Thoracic aorta (tissue), 2 donors: ENCODE results near the gene ZNF385D. TPM values are rescaled to one million over a fixed set of nuclear protein-coding genes. Genes with fewer than 3 reads are reported as not detected.
A peak's percentile ranks its signal among the peaks of the same experiment; 100 is the strongest.

ENCODE experiments used
- ATAC-seq: fragments of 150-250 bp; one replicate; pipeline ENCODE4 v1.8.0; 2017; ENCODE audit warnings: low read depth; ENCODE audit not compliant: insufficient number of reproducible peaks, low FRiP score
- DNase-seq: peaks from one replicate; pipeline ENCODE4 v3.0.0-alpha.2; 2020; ENCODE audit warnings: low spot score
- H3K27ac ChIP-seq, 2 donors: fragments of 200-600 bp; sonication (generic); 1 replicate in 1 of 2; 2 replicates in 1 of 2; pipeline ENCODE4 v1.5.1; 2016; ENCODE audit warnings: mild to moderate bottlenecking in 2 of 2, moderate library complexity in 2 of 2
- H3K27me3 ChIP-seq: fragments of 200-600 bp; sonication (generic); replicated peaks from 2 replicates; pipeline ENCODE4 v1.6.0; 2016; ENCODE audit warnings: mild to moderate bottlenecking; ENCODE audit not compliant: insufficient read depth
- H3K36me3 ChIP-seq: fragments of 200-600 bp; sonication (generic); one replicate; pipeline ENCODE4 v1.5.1; 2016
- H3K4me1 ChIP-seq, 2 donors: fragments of 200-600 bp; sonication (generic); 1 replicate in 1 of 2; 2 replicates in 1 of 2; pipeline versions ENCODE4 v1.5.1 to v1.6.0; 2016; ENCODE audit warnings: low read depth in 2 of 2, mild to moderate bottlenecking in 1 of 2; ENCODE audit not compliant: control insufficient read depth in 1 of 2
- H3K4me3 ChIP-seq: fragments of 200-600 bp; sonication (generic); 2 replicates; pipeline ENCODE4 v1.5.1; 2016; ENCODE audit warnings: mild to moderate bottlenecking
- H3K9me3 ChIP-seq: fragments of 200-600 bp; sonication (generic); 2 replicates; pipeline ENCODE4 v1.5.1; 2016
- total RNA-seq, 2 donors: library from RNA; depleted of rRNA; stranded (reverse); fragments of >200 nt; gene quantifications; one replicate each; pipeline versions ENCODE4 v1.1.0 to v1.2.3, GENCODE V29; 2016
- TF ChIP-seq, protein P1 (sequence below): fragments of 200-600 bp; sonication (generic); IDR thresholded peaks from one replicate; pipeline ENCODE4 v1.5.1; 2019; ENCODE audit warnings: antibody characterized with exemption

The ZNF385D gene
- total RNA-seq, 2 donors from 2014 or later, result 15.8 to 81.3 TPM

DNA sequence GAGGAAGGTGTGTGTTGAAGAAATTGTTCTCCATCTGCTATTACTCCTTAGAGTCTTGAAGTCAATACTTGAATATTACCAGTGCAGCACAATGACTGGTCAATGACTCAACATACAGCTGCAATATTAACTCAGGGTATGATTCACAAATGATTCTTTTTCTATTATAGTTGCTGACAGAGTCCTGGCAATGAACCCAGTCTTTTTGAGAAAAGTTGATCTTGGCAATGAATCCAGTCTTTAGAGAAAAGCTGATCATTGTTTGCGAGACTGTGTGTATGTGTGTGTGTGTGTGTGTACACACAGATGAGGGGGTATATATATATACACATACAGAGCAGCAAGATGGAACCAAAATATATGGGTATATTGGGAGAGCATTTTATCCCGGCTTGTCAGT lies 315.1 kb downstream of the ZNF385D start:
- no peak overlapping the region for H3K27ac ChIP-seq
- ATAC-seq (no peak), DNase-seq (peak; percentile 19)
- H3K4me3 ChIP-seq, result no peak overlapping the region
- H3K4me1 ChIP-seq, result peaks cover 0 to 18% of the 10 kb centered on the region in 2 donors
- no peaks in the 10 kb centered on the region for H3K27me3 ChIP-seq
- peaks cover 2% of the 10 kb centered on the region for H3K36me3 ChIP-seq
- TF ChIP-seq, protein P1, sequence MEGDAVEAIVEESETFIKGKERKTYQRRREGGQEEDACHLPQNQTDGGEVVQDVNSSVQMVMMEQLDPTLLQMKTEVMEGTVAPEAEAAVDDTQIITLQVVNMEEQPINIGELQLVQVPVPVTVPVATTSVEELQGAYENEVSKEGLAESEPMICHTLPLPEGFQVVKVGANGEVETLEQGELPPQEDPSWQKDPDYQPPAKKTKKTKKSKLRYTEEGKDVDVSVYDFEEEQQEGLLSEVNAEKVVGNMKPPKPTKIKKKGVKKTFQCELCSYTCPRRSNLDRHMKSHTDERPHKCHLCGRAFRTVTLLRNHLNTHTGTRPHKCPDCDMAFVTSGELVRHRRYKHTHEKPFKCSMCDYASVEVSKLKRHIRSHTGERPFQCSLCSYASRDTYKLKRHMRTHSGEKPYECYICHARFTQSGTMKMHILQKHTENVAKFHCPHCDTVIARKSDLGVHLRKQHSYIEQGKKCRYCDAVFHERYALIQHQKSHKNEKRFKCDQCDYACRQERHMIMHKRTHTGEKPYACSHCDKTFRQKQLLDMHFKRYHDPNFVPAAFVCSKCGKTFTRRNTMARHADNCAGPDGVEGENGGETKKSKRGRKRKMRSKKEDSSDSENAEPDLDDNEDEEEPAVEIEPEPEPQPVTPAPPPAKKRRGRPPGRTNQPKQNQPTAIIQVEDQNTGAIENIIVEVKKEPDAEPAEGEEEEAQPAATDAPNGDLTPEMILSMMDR, result no peak
- no peaks in the 10 kb centered on the region for H3K9me3 ChIP-seq

DNA sequence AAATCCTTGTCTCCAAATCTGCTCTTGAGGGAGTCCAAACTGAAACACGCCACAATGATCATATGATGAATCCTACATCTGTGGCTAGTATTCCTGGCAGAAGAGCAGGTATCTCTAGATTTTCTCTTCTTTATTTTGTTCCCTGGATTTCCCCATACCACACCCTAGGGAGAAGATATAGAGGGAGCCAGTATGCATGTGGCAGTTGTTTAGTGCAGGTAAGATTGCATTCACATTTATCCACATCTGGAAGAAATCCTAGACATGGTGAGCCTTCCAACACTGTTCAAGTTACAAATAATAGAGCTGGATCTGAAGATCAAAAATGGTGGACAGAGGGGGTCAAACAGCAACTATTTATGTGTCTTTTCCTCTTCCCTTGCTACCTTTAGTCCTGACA lies 316.7 kb downstream of the ZNF385D start:
- no peak overlapping the region for H3K4me3 ChIP-seq
- no peak for DNase-seq
- TF ChIP-seq, protein P1, result no peak
- peaks cover 2% of the 10 kb centered on the region for H3K36me3 ChIP-seq
- peaks cover 0 to 14% of the 10 kb centered on the region in 2 donors for H3K4me1 ChIP-seq
- no peaks in the 10 kb centered on the region for H3K27me3 ChIP-seq
- no peak overlapping the region for H3K27ac ChIP-seq
- no peaks in the 10 kb centered on the region for H3K9me3 ChIP-seq
- no peak for ATAC-seq

DNA sequence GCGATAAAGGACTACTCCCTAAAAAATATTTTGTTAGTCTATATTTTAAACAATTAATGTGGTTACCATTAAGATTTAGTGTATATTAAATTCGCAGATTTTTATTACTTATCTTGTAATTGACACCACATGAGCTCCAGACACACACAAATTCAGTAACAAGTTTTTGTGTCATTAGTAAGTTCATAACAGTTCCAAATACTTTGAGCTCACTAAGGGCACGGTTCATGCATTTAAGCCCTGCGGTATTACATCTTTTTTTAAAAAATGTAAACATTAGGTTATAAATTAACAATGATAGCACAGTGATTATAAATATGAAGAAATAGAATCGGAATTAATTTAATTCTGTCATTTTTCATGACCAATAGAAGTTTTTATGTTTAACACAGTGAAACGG lies 317.3 kb downstream of the ZNF385D start:
- Histone ChIP-seq H3K27ac (no peak overlapping the region), H3K36me3 (peaks cover 2% of the 10 kb centered on the region)

DNA sequence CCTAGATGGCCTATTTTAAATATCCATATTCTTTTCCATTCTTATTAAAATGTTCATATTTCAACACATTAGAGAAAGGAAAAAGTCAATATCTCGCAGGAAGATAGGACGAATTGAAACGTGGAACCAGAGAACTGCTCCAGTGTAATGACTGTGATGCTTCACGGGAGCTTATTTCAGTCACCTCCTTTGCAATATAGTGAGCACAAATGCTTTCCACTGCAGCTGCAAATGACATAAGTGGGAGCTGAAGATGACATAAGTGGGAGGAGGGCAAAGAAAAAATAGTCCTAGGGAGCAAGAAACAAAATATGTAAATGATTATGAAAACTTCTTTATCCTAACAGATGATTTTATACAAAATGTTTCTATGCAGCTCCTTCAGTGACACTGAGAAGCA lies 324.1 kb downstream of the ZNF385D start:
- Histone ChIP-seq H3K36me3 (no peaks in the 10 kb centered on the region), H3K27ac (no peak overlapping the region), H3K27me3 (no peaks in the 10 kb centered on the region), H3K4me3 (no peak overlapping the region), H3K9me3 (no peaks in the 10 kb centered on the region), H3K4me1 (no peaks in the 10 kb centered on the region)
- ATAC-seq, result no peak
- no peak for DNase-seq
- TF ChIP-seq, protein P1, result no peak

More for the DNA sequence above, 317.3 kb downstream of the ZNF385D start:
- TF ChIP-seq, protein P1, result no peak
- H3K27me3 ChIP-seq, result no peaks in the 10 kb centered on the region
- H3K4me3 ChIP-seq, result no peak overlapping the region
- H3K4me1 ChIP-seq, result peaks cover 0 to 13% of the 10 kb centered on the region in 2 donors
- DNase-seq, result no peak
- no peak for ATAC-seq
- no peaks in the 10 kb centered on the region for H3K9me3 ChIP-seq

DNA sequence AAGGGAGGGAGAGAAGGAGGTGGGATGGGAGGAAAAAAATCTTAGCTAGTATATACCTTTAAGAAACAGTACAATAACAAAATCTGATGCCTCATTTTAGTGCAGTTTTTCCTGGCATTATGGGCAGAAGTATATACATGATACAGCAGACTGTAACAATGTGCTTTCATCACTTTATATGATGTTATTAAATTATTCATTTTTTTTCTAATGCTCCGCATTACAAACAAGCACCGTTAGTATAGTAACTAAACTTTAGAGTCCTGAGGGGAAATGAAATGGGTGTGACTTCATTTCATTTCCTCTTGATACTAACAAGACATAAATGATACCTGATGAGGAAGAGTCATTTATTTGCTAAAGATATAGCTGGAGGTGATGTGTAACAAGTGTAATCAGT lies 325.3 kb downstream of the ZNF385D start:
- Histone ChIP-seq H3K27me3 (no peaks in the 10 kb centered on the region), H3K27ac (no peak overlapping the region), H3K36me3 (no peaks in the 10 kb centered on the region), H3K9me3 (no peaks in the 10 kb centered on the region), H3K4me1 (no peaks in the 10 kb centered on the region), H3K4me3 (no peak overlapping the region)
- DNase-seq (no peak), ATAC-seq (no peak)
- TF ChIP-seq, protein P1, result no peak
